Neuronal stem cell (in vitro differentiated cells): ENCODE measurements around the gene PPP1R14B.
A peak's percentile ranks its signal among the peaks of the same experiment; 100 is the strongest.

Experiments used
- DNase-seq: peaks from one replicate; pipeline ENCODE4 v3.0.0-alpha.2; 2013; ENCODE audit warnings: low spot score
- H2AFZ ChIP-seq: one replicate; pipeline ENCODE4 v1.6.1; 2013; ENCODE audit warnings: mild to moderate bottlenecking, low read length, inconsistent platforms
- H2AK5ac ChIP-seq: 2 replicates; pipeline ENCODE4 v1.6.1; 2013; ENCODE audit warnings: low read depth, mild to moderate bottlenecking, inconsistent platforms, low read length, moderate library complexity, mixed read lengths
- H2BK120ac ChIP-seq: 2 replicates; pipeline ENCODE4 v1.6.1; 2013; ENCODE audit warnings: low read depth, mild to moderate bottlenecking, inconsistent platforms, low read length, moderate library complexity, mixed read lengths
- H2BK12ac ChIP-seq: one replicate; pipeline ENCODE4 v1.6.1; 2013; ENCODE audit warnings: low read length, inconsistent platforms
- H2BK15ac ChIP-seq: 2 replicates; pipeline ENCODE4 v1.6.1; 2013; ENCODE audit warnings: mild to moderate bottlenecking, low read length, inconsistent platforms, mixed read lengths
- H2BK5ac ChIP-seq: one replicate; pipeline ENCODE4 v1.6.1; 2013; ENCODE audit warnings: inconsistent platforms, mild to moderate bottlenecking, low read length, moderate library complexity
- H3K14ac ChIP-seq: one replicate; pipeline ENCODE4 v1.6.1; 2013; ENCODE audit warnings: low read length, inconsistent platforms
- H3K18ac ChIP-seq: 2 replicates; pipeline ENCODE4 v1.6.1; 2013; ENCODE audit warnings: low read length, inconsistent platforms
- H3K23ac ChIP-seq: 2 replicates; pipeline ENCODE4 v1.6.1; 2013; ENCODE audit warnings: low read depth, mild to moderate bottlenecking, mixed read lengths, low read length, inconsistent platforms; ENCODE audit not compliant: poor library complexity
- H3K27ac ChIP-seq: replicated peaks from 3 replicates; pipeline ENCODE4 v1.5.1; 2013; ENCODE audit warnings: low read length, inconsistent platforms
- H3K27me3 ChIP-seq, 3 experiments: 2 replicates each; pipeline ENCODE4 v1.6.1; 2013; ENCODE audit warnings: low read length in 3 of 3, mild to moderate bottlenecking in 2 of 3, inconsistent platforms in 1 of 3, low read depth in 1 of 3, mixed read lengths in 1 of 3, moderate library complexity in 1 of 3; ENCODE audit not compliant: control insufficient read depth in 3 of 3, insufficient read depth in 3 of 3
- H3K36me3 ChIP-seq, 2 donors: replicated peaks in 1 of 2; 2 replicates each; pipeline ENCODE4 v1.6.1; 2013; ENCODE audit warnings: low read length in 2 of 2; ENCODE audit not compliant: control insufficient read depth in 2 of 2, insufficient read depth in 2 of 2
- H3K4ac ChIP-seq: 2 replicates; pipeline ENCODE4 v1.6.1; 2013; ENCODE audit warnings: inconsistent platforms, mild to moderate bottlenecking, low read length, moderate library complexity
- H3K4me1 ChIP-seq, 2 donors: 1 replicate in 1 of 2; 2 replicates in 1 of 2; pipeline ENCODE4 v1.6.1; 2013; ENCODE audit warnings: low read length in 2 of 2, low read depth in 1 of 2; ENCODE audit not compliant: control insufficient read depth in 2 of 2, insufficient read depth in 1 of 2
- H3K4me2 ChIP-seq: one replicate; pipeline ENCODE4 v1.6.1; 2013; ENCODE audit warnings: mild to moderate bottlenecking, low read length, inconsistent platforms; ENCODE audit not compliant: insufficient read depth, poor library complexity, severe bottlenecking
- H3K4me3 ChIP-seq, 2 donors: 2 replicates each; pipeline ENCODE4 v1.5.1; 2013; ENCODE audit warnings: low read length in 2 of 2, mild to moderate bottlenecking in 2 of 2, inconsistent platforms in 1 of 2, moderate library complexity in 1 of 2
- H3K79me1 ChIP-seq: one replicate; pipeline ENCODE4 v1.6.1; 2013; ENCODE audit warnings: low read depth, mild to moderate bottlenecking, inconsistent platforms, low read length, moderate library complexity
- H3K9ac ChIP-seq: one replicate; pipeline ENCODE4 v1.6.1; 2013; ENCODE audit warnings: mild to moderate bottlenecking, low read depth, low read length, inconsistent platforms; ENCODE audit not compliant: poor library complexity
- H3K9me3 ChIP-seq, 2 donors: replicated peaks in 1 of 2; 2 replicates each; pipeline versions ENCODE3 to v1.6.1; 2013; ENCODE audit warnings: low read length in 2 of 2, mild to moderate bottlenecking in 2 of 2, inconsistent platforms in 1 of 2, low read depth in 1 of 2, mixed read lengths in 1 of 2, moderate library complexity in 1 of 2; ENCODE audit not compliant: control insufficient read depth in 2 of 2, insufficient read depth in 1 of 2
- H4K8ac ChIP-seq: one replicate; pipeline ENCODE4 v1.6.1; 2013; ENCODE audit warnings: low read depth, mild to moderate bottlenecking, inconsistent platforms, low read length, moderate library complexity
- H4K91ac ChIP-seq: one replicate; pipeline ENCODE4 v1.6.1; 2013; ENCODE audit warnings: low read length, low read depth, mild to moderate bottlenecking, inconsistent platforms; ENCODE audit not compliant: poor library complexity
- WGBS, 2 donors: extraction: QIAGEN DNeasy Blood & Tissue Kit; methylation state at CpG; one replicate each; pipeline ENCODE4 v1.1.7; 2013; ENCODE audit warnings: missing lambda C conversion rate in 2 of 2, mixed read lengths in 1 of 2; ENCODE audit not compliant: insufficient read length in 2 of 2, insufficient replicate concordance in 1 of 2; ENCODE audit errors: extremely low coverage in 2 of 2; 5-methylcytosine and 5-hydroxymethylcytosine counted together

Gene PPP1R14B

DNA sequence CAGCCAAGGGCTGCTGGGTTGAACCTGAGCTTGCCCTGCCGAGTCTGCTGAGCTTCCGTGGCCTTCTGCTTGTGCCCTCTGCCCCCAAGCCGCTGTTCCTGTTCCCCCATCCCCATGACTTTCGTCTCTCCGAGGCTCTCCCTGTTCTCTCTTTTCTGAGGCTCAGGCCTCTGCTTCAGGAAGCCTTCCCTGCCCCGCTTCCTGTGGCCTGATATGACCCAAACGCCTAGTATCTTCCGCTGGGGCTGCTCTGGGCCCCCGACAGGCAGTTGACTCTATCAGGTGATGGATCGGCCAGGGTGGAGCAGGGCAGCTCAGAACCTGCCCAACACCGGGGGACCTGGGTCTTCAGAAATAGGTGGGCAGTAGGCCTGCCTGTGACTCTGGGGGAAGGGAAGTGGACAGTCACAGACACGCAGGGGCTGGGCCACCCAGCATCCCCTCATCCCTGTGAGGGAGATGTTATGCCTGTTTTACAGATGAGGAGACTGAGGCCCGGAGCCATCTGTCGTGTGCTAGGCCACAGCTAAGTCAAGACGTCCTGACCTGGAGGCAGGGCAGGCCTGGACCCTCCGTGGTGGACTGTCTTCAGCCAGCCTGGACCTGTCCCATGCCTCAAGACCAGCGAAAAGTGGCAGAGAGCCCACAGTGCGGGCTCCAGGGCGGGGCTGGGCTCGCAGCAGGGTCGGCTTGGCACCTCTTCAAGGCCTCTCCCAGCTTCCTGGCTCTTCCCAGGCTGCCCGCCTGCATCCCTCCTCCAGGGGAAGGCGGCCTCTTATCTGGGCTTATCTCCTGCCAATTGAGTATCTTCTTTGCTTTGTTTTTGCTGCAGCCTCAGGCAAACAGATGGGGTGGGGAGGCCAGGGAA, 21.5 kb upstream of the PPP1R14B start:
- Histone ChIP-seq H3K18ac (peak overlapping the region; percentile 3), H3K9ac (peak overlapping the region; percentile 72), H3K9me3 (no peaks in the 10 kb centered on the region), H2BK120ac (no peak overlapping the region), H3K4me2 (peak overlapping the region; percentile 98), H3K27ac (peak overlapping the region; percentile 96), H3K14ac (no peak overlapping the region), H3K23ac (peak overlapping the region; percentile 100), H3K4me1 (peaks cover 13 to 19% of the 10 kb centered on the region in 2 donors), H2AK5ac (peak overlapping the region; percentile 53), H2AFZ (no peak overlapping the region), H4K91ac (no peak overlapping the region), H4K8ac (no peak overlapping the region), H2BK15ac (no peak overlapping the region), H3K27me3 (no peaks in the 10 kb centered on the region), H2BK5ac (peak overlapping the region; percentile 48), H2BK12ac (peak overlapping the region; percentile 22), H3K4me3 (peak overlapping the region; percentile 63 to 86), H3K79me1 (peaks cover 3% of the 10 kb centered on the region), H3K4ac (no peak overlapping the region), H3K36me3 (peaks cover 17 to 38% of the 10 kb centered on the region in 2 donors)
- WGBS, 2 donors = no CpG with 5 or more reads among the region's 23 CpGs
- DNase-seq = no peak

DNA sequence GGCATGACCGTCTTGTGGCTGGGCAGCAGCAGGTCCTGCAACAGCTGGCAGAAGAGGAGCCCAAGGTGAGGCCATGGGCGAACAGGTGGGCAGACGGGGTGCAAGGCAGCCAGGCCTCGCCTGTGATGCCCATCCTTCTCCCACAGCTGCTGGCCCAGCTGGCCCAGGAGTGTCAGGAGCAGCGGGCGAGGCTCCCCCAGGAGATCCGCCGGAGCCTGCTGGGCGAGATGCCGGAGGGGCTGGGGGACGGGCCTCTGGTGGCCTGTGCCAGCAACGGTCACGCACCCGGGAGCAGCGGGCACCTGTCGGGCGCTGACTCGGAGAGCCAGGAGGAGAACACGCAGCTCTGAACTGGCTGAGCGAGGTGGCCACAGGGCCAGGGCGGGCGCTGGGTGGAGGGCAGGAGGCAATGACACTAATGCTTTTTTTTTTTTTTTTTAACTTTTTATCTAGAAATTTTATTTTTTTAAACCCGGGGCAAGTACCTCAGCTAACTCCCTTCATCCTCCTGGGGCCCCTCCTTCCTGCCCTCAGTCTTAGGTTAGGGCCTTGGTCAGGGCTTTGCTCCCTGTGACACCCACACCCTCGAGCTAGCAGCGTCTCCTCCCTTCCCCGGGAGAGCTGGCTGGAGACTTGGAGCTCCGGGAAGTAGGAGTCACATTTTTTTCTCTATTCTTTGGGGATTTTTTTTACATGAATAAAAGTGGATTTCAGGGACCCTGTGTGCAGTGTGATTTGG, 20.6 kb upstream of the PPP1R14B start:
- no peak overlapping the region for H3K4ac ChIP-seq
- no peak overlapping the region for H2BK15ac ChIP-seq
- peak overlapping the region; percentile 17 for H3K23ac ChIP-seq
- no peaks in the 10 kb centered on the region for H3K27me3 ChIP-seq
- H4K8ac ChIP-seq = no peak overlapping the region
- H2BK120ac ChIP-seq = no peak overlapping the region
- no peak overlapping the region for H3K14ac ChIP-seq
- no peak overlapping the region for H4K91ac ChIP-seq
- H2AK5ac ChIP-seq = no peak overlapping the region
- no peak overlapping the region for H3K18ac ChIP-seq
- no peak overlapping the region for H2BK12ac ChIP-seq
- H3K4me1 ChIP-seq = peaks cover 13 to 16% of the 10 kb centered on the region in 2 donors
- H3K27ac ChIP-seq = no peak overlapping the region
- no peak overlapping the region for H2AFZ ChIP-seq
- no peak overlapping the region for H3K4me3 ChIP-seq
- no peaks in the 10 kb centered on the region for H3K9me3 ChIP-seq
- no CpG with 5 or more reads among the region's 27 CpGs for WGBS, 2 donors
- peaks cover 23 to 43% of the 10 kb centered on the region in 2 donors for H3K36me3 ChIP-seq
- no peak overlapping the region for H3K4me2 ChIP-seq
- no peak overlapping the region for H2BK5ac ChIP-seq
- H3K9ac ChIP-seq = no peak overlapping the region
- H3K79me1 ChIP-seq = peaks cover 3% of the 10 kb centered on the region
- no peak for DNase-seq

- no peak overlapping the region for H2BK5ac ChIP-seq
- H3K4me2 ChIP-seq = no peak overlapping the region
- no peak overlapping the region for H3K14ac ChIP-seq
- no peak overlapping the region for H3K23ac ChIP-seq
- H3K4ac ChIP-seq = no peak overlapping the region
- H3K27me3 ChIP-seq = no peaks in the 10 kb centered on the region
- DNase-seq = no peak
- no peak overlapping the region for H4K8ac ChIP-seq
- H3K36me3 ChIP-seq = peaks cover 25 to 52% of the 10 kb centered on the region in 2 donors
- no peak overlapping the region for H4K91ac ChIP-seq
- H3K4me1 ChIP-seq = peaks cover 7 to 11% of the 10 kb centered on the region in 2 donors
- H2BK15ac ChIP-seq = no peak overlapping the region
- H3K27ac ChIP-seq = no peak overlapping the region
- H3K79me1 ChIP-seq = peaks cover 3% of the 10 kb centered on the region
- WGBS, 2 donors = no CpG with 5 or more reads among the region's 15 CpGs
- no peak overlapping the region for H2AFZ ChIP-seq
- H3K4me3 ChIP-seq = no peak overlapping the region
- H3K18ac ChIP-seq = no peak overlapping the region
- H2BK120ac ChIP-seq = no peak overlapping the region
- no peak overlapping the region for H3K9ac ChIP-seq
- no peak overlapping the region for H2AK5ac ChIP-seq
- H3K9me3 ChIP-seq = no peaks in the 10 kb centered on the region
- H2BK12ac ChIP-seq = no peak overlapping the region
Measured at GRCh38 chr11:64266339-64266738, 19.6 kb upstream of the PPP1R14B start.
